Peyer's patch (tissue), 4 donors: ENCODE data around the gene HOXD13.

ENCODE experiments used
- CTCF ChIP-seq, 6 experiments: fragments of 450-650 bp in 4 of 6; fragments of 200-600 bp in 2 of 6; sonication (generic) in 1 of 6; IDR thresholded peaks; one replicate each; pipeline ENCODE4 v1.5.1; 2017 to 2019; ENCODE audit warnings: antibody characterized with exemption in 6 of 6, mild to moderate bottlenecking in 3 of 6, moderate library complexity in 1 of 6
- POLR2A ChIP-seq, 2 donors: fragments of 450-650 bp; IDR thresholded peaks; one replicate each; pipeline ENCODE4 v1.5.1; 2017; ENCODE audit warnings: antibody characterized with exemption in 2 of 2, mild to moderate bottlenecking in 2 of 2, moderate library complexity in 2 of 2

- no peak for TF ChIP-seq CTCF (IDR thresholded peaks at IDR 0.05)
- TF ChIP-seq POLR2A (IDR thresholded peaks at IDR 0.05), result no peak
Measured at GRCh38 chr2:176072951-176073904, 19.3 kb upstream of the HOXD13 start.
